H1 (cell line): ENCODE measurements around the gene ANAPC2. TPM values are rescaled to one million over a fixed set of nuclear protein-coding genes. Genes with fewer than 3 reads are reported as not detected.

ENCODE experiments used
- CTCF ChIA-PET: fragments of 300-600 bp; sonication (Branson Sonifier 250); formaldehyde crosslinking; loops from one replicate; lab custom pipeline; 2021; ENCODE audit not compliant: partially characterized antibody; lab: Charles Lee
- POLR2A ChIA-PET: fragments of 300-600 bp; sonication (Branson Sonifier 250); formaldehyde crosslinking; loops from one replicate; lab custom pipeline; 2021; ENCODE audit warnings: inconsistent platforms; ENCODE audit not compliant: partially characterized antibody; lab: Charles Lee
- DNase-seq, 2 experiments: peaks; one replicate each; pipeline versions ENCODE4 v3.0.0 to v3.0.0-alpha.2; 2010 to 2022; ENCODE audit warnings: low spot score in 2 of 2, low read depth in 1 of 2, mixed read lengths in 1 of 2
- FAIRE-seq: peaks from 2 replicates; lab custom pipeline; 2011; peaks lifted over from hg19 to GRCh38; lab: Jason Lieb, UNC
- H2AFZ ChIP-seq: 2 replicates; pipeline ENCODE4 v1.8.1; 2012; ENCODE audit warnings: low read length, inconsistent platforms
- H2AK5ac ChIP-seq: 2 replicates; pipeline ENCODE4 v1.6.1; 2013; ENCODE audit warnings: low read depth, low read length
- H2BK120ac ChIP-seq: replicated peaks from 2 replicates; pipeline ENCODE3; 2013; ENCODE audit warnings: low read depth, low read length, inconsistent platforms
- H2BK12ac ChIP-seq: 2 replicates; pipeline ENCODE4 v1.6.1; 2013; ENCODE audit warnings: low read depth, low read length
- H2BK15ac ChIP-seq: 2 replicates; pipeline ENCODE4 v1.6.1; 2013; ENCODE audit warnings: low read length
- H2BK20ac ChIP-seq: 2 replicates; pipeline ENCODE4 v1.6.1; 2013; ENCODE audit warnings: low read length
- H2BK5ac ChIP-seq: 2 replicates; pipeline ENCODE4 v1.6.1; 2013; ENCODE audit warnings: low read depth, low read length
- H3K14ac ChIP-seq: 2 replicates; pipeline ENCODE4 v1.6.1; 2013; ENCODE audit warnings: inconsistent platforms; ENCODE audit not compliant: insufficient read length
- H3K18ac ChIP-seq: 2 replicates; pipeline ENCODE4 v1.6.1; 2013; ENCODE audit warnings: low read length; ENCODE audit errors: extremely low read depth
- H3K23ac ChIP-seq: 2 replicates; pipeline ENCODE4 v1.6.1; 2013; ENCODE audit warnings: inconsistent platforms; ENCODE audit not compliant: insufficient read length
- H3K23me2 ChIP-seq: 2 replicates; pipeline ENCODE4 v1.6.1; 2013; ENCODE audit warnings: low read depth, low read length
- H3K27ac ChIP-seq: 2 replicates; pipeline ENCODE4 v1.6.1; 2011; ENCODE audit warnings: low read depth, low read length, inconsistent platforms
- H3K27me3 ChIP-seq, 4 experiments: replicated peaks in 1 of 4; 1 replicate in 1 of 4; 2 replicates in 3 of 4; pipeline versions ENCODE4 v1.6.1 to v1.8.1; 2011 to 2013; ENCODE audit warnings: low read length in 3 of 4, mild to moderate bottlenecking in 3 of 4, inconsistent platforms in 2 of 4, mixed read lengths in 2 of 4, moderate library complexity in 1 of 4; ENCODE audit not compliant: control insufficient read depth in 3 of 4, insufficient read depth in 3 of 4; ENCODE audit errors: extremely low read depth in 1 of 4
- H3K36me3 ChIP-seq, 4 experiments: 2 replicates each; pipeline versions ENCODE4 v1.6.1 to v1.8.1; 2011 to 2013; ENCODE audit warnings: mild to moderate bottlenecking in 4 of 4, low read length in 3 of 4, moderate library complexity in 2 of 4, control low read depth in 1 of 4, inconsistent platforms in 1 of 4; ENCODE audit not compliant: insufficient read depth in 4 of 4, control insufficient read depth in 2 of 4
- H3K4ac ChIP-seq: replicated peaks from 2 replicates; pipeline ENCODE3; 2013; ENCODE audit warnings: low read length, low read depth, mixed read lengths, inconsistent platforms; ENCODE audit not compliant: insufficient read length
- H3K4me1 ChIP-seq, 4 experiments: replicated peaks in 1 of 4; 1 replicate in 1 of 4; 2 replicates in 3 of 4; pipeline versions ENCODE4 v1.6.1 to v1.8.1; 2011 to 2013; ENCODE audit warnings: low read length in 3 of 4, inconsistent platforms in 2 of 4, mixed read lengths in 1 of 4; ENCODE audit not compliant: insufficient read depth in 4 of 4, control insufficient read depth in 3 of 4
- H3K4me2 ChIP-seq, 2 experiments: 2 replicates each; pipeline versions ENCODE4 v1.6.1 to v1.8.1; 2011 to 2013; ENCODE audit warnings: low read depth in 2 of 2, low read length in 2 of 2, control low read depth in 1 of 2, inconsistent platforms in 1 of 2, mild to moderate bottlenecking in 1 of 2; ENCODE audit not compliant: insufficient read depth in 1 of 2
- H3K4me3 ChIP-seq, 4 experiments: fragments of 200-600, 300-600 bp in 1 of 4; sonication (generic), shearing (Covaris generic), sonication (Bioruptor Twin) in 1 of 4; 2 replicates each; pipeline versions ENCODE4 v1.5.1 to v1.8.1; 2011 to 2016; ENCODE audit warnings: low read length in 4 of 4, low read depth in 3 of 4, control low read depth in 2 of 4, inconsistent platforms in 2 of 4, mild to moderate bottlenecking in 2 of 4, mixed read lengths in 1 of 4, moderate library complexity in 1 of 4; ENCODE audit not compliant: insufficient read depth in 2 of 4; ENCODE audit errors: extremely low read depth in 1 of 4
- H3K56ac ChIP-seq: replicated peaks from 2 replicates; pipeline ENCODE3; 2013; ENCODE audit warnings: low read depth, mild to moderate bottlenecking, mixed read lengths, low read length, inconsistent platforms; ENCODE audit not compliant: insufficient read length
- H3K79me1 ChIP-seq: 2 replicates; pipeline ENCODE4 v1.6.1; 2013; ENCODE audit warnings: low read depth, low read length, control low read depth
- H3K79me2 ChIP-seq, 2 experiments: 2 replicates each; pipeline versions ENCODE4 v1.6.1 to v1.8.1; 2012 to 2013; ENCODE audit warnings: low read length in 2 of 2, mild to moderate bottlenecking in 2 of 2, inconsistent platforms in 1 of 2; ENCODE audit not compliant: insufficient read depth in 2 of 2, control insufficient read depth in 1 of 2
- H3K9ac ChIP-seq, 4 experiments: replicated peaks in 1 of 4; 1 replicate in 1 of 4; 2 replicates in 3 of 4; pipeline versions ENCODE4 v1.6.1 to v1.8.1; 2011 to 2013; ENCODE audit warnings: low read depth in 3 of 4, low read length in 3 of 4, control low read depth in 2 of 4, mild to moderate bottlenecking in 2 of 4, moderate library complexity in 2 of 4, inconsistent platforms in 1 of 4; ENCODE audit errors: extremely low read depth in 1 of 4
- H3K9me3 ChIP-seq, 2 experiments: 2 replicates each; pipeline versions ENCODE4 v1.6.1 to v1.8.1; 2012 to 2013; ENCODE audit warnings: mild to moderate bottlenecking in 2 of 2, moderate library complexity in 2 of 2, control low read depth in 1 of 2, inconsistent platforms in 1 of 2, low read depth in 1 of 2, low read length in 1 of 2, mixed read lengths in 1 of 2; ENCODE audit not compliant: insufficient read depth in 2 of 2
- H4K20me1 ChIP-seq, 2 experiments: replicated peaks in 1 of 2; 2 replicates each; pipeline versions ENCODE3 to v1.8.1; 2011 to 2013; ENCODE audit warnings: inconsistent platforms in 2 of 2, low read length in 2 of 2, mild to moderate bottlenecking in 1 of 2; ENCODE audit not compliant: insufficient read depth in 2 of 2, control insufficient read depth in 1 of 2
- H4K5ac ChIP-seq: 2 replicates; pipeline ENCODE4 v1.6.1; 2013; ENCODE audit warnings: low read length, low read depth, mixed read lengths, inconsistent platforms; ENCODE audit not compliant: insufficient read length
- H4K8ac ChIP-seq: 2 replicates; pipeline ENCODE4 v1.8.0; 2013; ENCODE audit warnings: mild to moderate bottlenecking, moderate library complexity, low read length, inconsistent platforms; ENCODE audit not compliant: insufficient read depth; ENCODE audit errors: extremely low read depth
- H4K91ac ChIP-seq: replicated peaks from 2 replicates; pipeline ENCODE3; 2013; ENCODE audit warnings: low read length, mixed read lengths, inconsistent platforms; ENCODE audit not compliant: insufficient read length
- GABPA ChIP-seq: IDR thresholded peaks from 2 replicates; pipeline ENCODE4 v1.6.1; 2011; ENCODE audit warnings: mild to moderate bottlenecking, low read length, moderate library complexity, borderline replicate concordance; ENCODE audit not compliant: insufficient read depth
- NANOG ChIP-seq: IDR thresholded peaks from 2 replicates; pipeline ENCODE4 v1.6.1; 2011; ENCODE audit warnings: low read length, low read depth, mild to moderate bottlenecking, inconsistent platforms; ENCODE audit not compliant: insufficient read depth, poor library complexity, severe bottlenecking
- POLR2A ChIP-seq, 2 experiments: IDR thresholded peaks; 1 replicate in 1 of 2; 2 replicates in 1 of 2; pipeline ENCODE4 v1.6.1; 2011; ENCODE audit warnings: low read depth in 2 of 2, low read length in 2 of 2, mild to moderate bottlenecking in 2 of 2; ENCODE audit errors: control extremely low read depth in 1 of 2
- SAP30 ChIP-seq: fragments of 300-600 bp; sonication (generic); IDR thresholded peaks from 2 replicates; pipeline ENCODE4 v1.7.1; 2012; ENCODE audit warnings: low read length, moderate library complexity, mild to moderate bottlenecking, inconsistent platforms; ENCODE audit not compliant: insufficient read depth, insufficient replicate concordance
- WGBS, 2 experiments: shearing (Covaris generic) in 1 of 2; methylation state at CpG; one replicate each; pipeline versions ENCODE4 v1.1.6 to v1.1.7; 2013 to 2015; ENCODE audit warnings: low lambda C conversion rate in 2 of 2, mixed read lengths in 2 of 2, inconsistent platforms in 1 of 2, low coverage in 1 of 2, missing lambda C conversion rate in 1 of 2; ENCODE audit not compliant: insufficient replicate concordance in 2 of 2, insufficient coverage in 1 of 2, insufficient read length in 1 of 2; ENCODE audit errors: extremely low coverage in 1 of 2, missing lambda C conversion rate in 1 of 2; 5-methylcytosine and 5-hydroxymethylcytosine counted together
- polyA plus RNA-seq, 7 experiments: library from polyadenylated mRNA; depleted of rRNA in 3 of 7; stranded (reverse) in 5 of 7; unstranded in 2 of 7; fragments of >200 nt in 5 of 7; fragments of 200-250 nt in 2 of 7; gene quantifications; 1 replicate in 5 of 7; 2 replicates in 1 of 7; 4 replicates in 1 of 7; pipeline versions ENCODE4 v1.2.1 to v1.2.3, GENCODE V29; 2011 to 2013; ENCODE audit warnings: missing spikeins in 2 of 7, mixed read lengths in 2 of 7
- total RNA-seq: library from RNA; stranded (reverse); fragmentation: NEBNext Ultra II Directional; extraction: Animal tissue kit (Norgen Biotek cat#: 25700); gene quantifications from 2 replicates; pipeline ENCODE4 v1.2.1, GENCODE V29; 2021

ANAPC2 gene
- total and polyA plus RNA-seq, 2 of the 8 experiments (the other 6 are each of a cell fraction or from before 2014, with no cell fraction given), result 30.2 to 37.7 TPM

GRCh38 chr9:137182836-137183235 lies 5.5 kb downstream of the ANAPC2 start:
- Histone ChIP-seq H3K27ac (no peak overlapping the region), H3K27me3 (no peaks in the 10 kb centered on the region; a peak in 1 of 7 replicates), H3K56ac (no peak overlapping the region), H3K4ac (no peak overlapping the region), H2BK20ac (no peak overlapping the region), H3K9me3 (no peaks in the 10 kb centered on the region), H2BK5ac (no peak overlapping the region), H3K4me1 (peaks cover 0 to 9% (median 3%) of the 10 kb centered on the region in 4 experiments; a peak in 3 of 7 replicates), H2BK12ac (no peak overlapping the region), H3K4me3 (no peak overlapping the region), H3K14ac (no peak overlapping the region), H3K23ac (no peak overlapping the region), H2AK5ac (no peak overlapping the region), H4K91ac (no peak overlapping the region), H4K8ac (no peak overlapping the region), H3K9ac (no peak overlapping the region), H3K79me2 (peaks cover 0 to 17% of the 10 kb centered on the region in 2 experiments; a peak in 2 of 4 replicates), H3K23me2 (peaks cover 4% of the 10 kb centered on the region; the same call in 1 of the 2 replicates), H3K4me2 (no peak overlapping the region), H3K36me3 (peaks cover 0 to 40% (median 10%) of the 10 kb centered on the region in 4 experiments; a peak in 7 of 8 replicates), H2AFZ (no peak overlapping the region), H2BK15ac (no peak overlapping the region), H3K18ac (no peak overlapping the region), H4K20me1 (peaks cover 2 to 24% of the 10 kb centered on the region in 2 experiments), H4K5ac (no peak overlapping the region), H2BK120ac (no peak overlapping the region), H3K79me1 (peaks cover 3% of the 10 kb centered on the region)
- TF ChIP-seq GABPA (no peak), NANOG (no peak), SAP30 (no peak), POLR2A (IDR thresholded peaks at IDR 0.05; ENCODE audit: control extremely low read depth in 1 of 2, low read depth in 2 of 2, low read length in 2 of 2) (no peak)
- WGBS, 2 experiments, result 81% methylated on average over 17 of the region's 17 CpGs; no CpG with 5 or more reads in 1 of the 2 experiments
- FAIRE-seq (no peak), DNase-seq (no peak)
- POLR2A ChIA-PET, result no interaction called here
- CTCF ChIA-PET, result interaction anchor here (0.6 to 0.9 kb wide), 2 partner anchors 54 to 116 kb away, joined by 3 to 5 read pairs; no protein-coding TSS in a partner anchor
